Neuron (in vitro differentiated cells): Measurements from ENCODE around the gene MEMO1.
"Not testable (repeated sequence)": the region's sequence is repeated elsewhere in the genome, so short reads cannot be mapped to it uniquely, and the experiment has no call there.

Experiments
- H2AFZ ChIP-seq: one replicate; pipeline ENCODE4 v1.6.1; 2013; ENCODE audit warnings: low read depth, mild to moderate bottlenecking, inconsistent platforms, low read length, moderate library complexity
- H3K27me3 ChIP-seq: one replicate; pipeline ENCODE4 v1.6.1; 2013; ENCODE audit warnings: low read length; ENCODE audit not compliant: insufficient read depth
- H3K36me3 ChIP-seq: one replicate; pipeline ENCODE4 v1.6.1; 2013; ENCODE audit warnings: low read length; ENCODE audit not compliant: insufficient read depth
- H3K4me1 ChIP-seq: one replicate; pipeline ENCODE4 v1.6.1; 2013; ENCODE audit warnings: low read length; ENCODE audit not compliant: insufficient read depth
- H3K4me3 ChIP-seq: 2 replicates; pipeline ENCODE4 v1.5.1; 2013; ENCODE audit warnings: mild to moderate bottlenecking, low read length, moderate library complexity
- H3K9me3 ChIP-seq: one replicate; pipeline ENCODE4 v1.6.1; 2013; ENCODE audit warnings: low read length

The MEMO1 gene

DNA sequence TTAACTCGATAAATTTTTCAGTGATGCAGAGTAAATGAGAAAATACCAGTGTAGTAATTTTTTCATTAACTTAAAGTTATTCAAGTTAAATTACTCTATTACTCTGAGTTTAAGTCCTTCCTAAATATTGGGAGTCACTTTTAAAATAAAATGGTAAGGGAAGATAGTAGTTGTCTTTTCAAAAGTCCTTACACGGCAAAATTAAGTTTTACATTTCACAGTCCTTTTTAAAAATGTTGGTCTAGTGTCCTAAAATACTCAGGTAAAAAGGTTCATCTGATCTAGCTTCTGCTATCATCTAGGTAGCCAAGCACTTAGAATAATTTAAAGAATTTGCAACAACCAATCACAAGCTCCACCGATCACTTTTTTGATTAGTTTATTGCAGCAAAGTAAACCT lies 146.9 kb downstream of the MEMO1 start:
- Histone ChIP-seq H3K27me3 (no peaks in the 10 kb centered on the region), H3K4me3 (no peak overlapping the region), H3K9me3 (no peaks in the 10 kb centered on the region), H2AFZ (no peak overlapping the region), H3K36me3 (peaks cover 3% of the 10 kb centered on the region), H3K4me1 (no peaks in the 10 kb centered on the region)

DNA sequence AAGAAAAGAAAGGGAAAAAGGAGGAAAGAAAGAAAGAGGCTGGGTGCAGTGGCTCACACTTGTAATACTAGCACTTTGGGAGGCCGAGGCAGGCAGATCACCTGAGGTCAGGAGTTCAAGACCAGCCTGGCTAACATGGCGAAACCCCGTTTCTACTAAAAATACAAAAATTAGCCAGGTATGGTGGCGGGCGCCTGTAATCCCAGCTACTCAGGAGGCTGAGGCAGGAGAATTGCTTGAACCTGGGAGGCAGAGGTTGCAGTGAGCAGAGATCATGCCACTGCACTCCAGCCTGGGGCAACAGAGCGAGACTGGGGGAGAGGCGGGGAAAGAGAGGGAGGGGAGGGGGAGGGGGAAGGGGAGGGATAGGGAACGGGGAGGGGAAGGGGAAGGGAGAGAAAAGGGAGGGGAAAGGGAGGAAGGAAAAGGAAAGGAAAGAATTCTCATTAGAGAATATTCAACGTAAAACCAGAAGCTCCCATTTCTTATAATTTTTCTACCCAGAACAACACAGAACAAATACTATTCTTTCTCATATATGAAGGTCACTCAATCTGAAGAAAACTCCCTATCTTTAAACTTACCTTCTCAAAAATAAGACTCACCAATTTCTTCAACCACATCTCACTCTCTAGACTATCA lies 147.7 kb downstream of the MEMO1 start:
- not testable (repeated sequence) for H3K9me3 ChIP-seq, H3K4me1 ChIP-seq, H3K4me3 ChIP-seq, H2AFZ ChIP-seq, H3K36me3 ChIP-seq, H3K27me3 ChIP-seq

DNA sequence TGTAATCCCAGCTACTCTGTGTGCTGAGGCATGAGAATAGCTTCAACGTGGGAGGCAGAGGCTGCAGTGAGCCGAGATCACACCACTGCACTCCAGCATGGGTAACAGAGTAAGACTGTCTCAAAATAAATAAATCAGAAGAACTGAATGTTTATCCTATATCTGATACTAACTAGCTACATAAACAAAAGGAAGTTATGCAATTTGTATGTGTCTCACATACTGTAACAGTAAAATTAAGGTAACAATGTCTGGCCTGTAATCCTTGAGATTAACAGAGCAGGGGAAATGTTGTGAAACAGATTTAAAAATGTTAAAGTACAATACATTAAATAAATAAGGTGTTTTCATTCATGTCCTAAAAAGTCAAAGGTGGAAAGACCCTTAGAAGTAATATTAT lies 150.8 kb downstream of the MEMO1 start:
- no peak overlapping the region for H2AFZ ChIP-seq
- no peaks in the 10 kb centered on the region for H3K9me3 ChIP-seq
- H3K27me3 ChIP-seq = no peaks in the 10 kb centered on the region
- no peaks in the 10 kb centered on the region for H3K4me1 ChIP-seq
- no peak overlapping the region for H3K4me3 ChIP-seq
- H3K36me3 ChIP-seq = peaks cover 3% of the 10 kb centered on the region

DNA sequence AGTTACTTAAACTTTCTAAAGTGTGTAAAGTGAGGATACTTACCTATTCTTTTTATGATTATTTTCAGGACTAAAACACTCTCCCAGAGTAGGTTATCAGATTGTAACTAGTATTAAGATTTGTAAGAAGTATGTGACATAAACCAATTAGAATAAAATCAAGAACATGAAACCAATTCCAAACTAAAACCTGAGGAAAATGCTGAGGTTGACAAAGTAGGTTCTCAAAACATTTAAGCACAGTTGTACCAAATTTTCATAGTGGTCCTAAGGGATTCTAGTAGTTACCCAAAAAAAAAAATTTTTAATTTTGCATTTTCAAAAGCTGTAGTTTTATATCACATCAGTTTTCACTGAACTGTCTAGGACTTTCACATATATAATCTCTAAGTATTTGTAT lies 157.3 kb downstream of the MEMO1 start:
- no peaks in the 10 kb centered on the region for H3K4me1 ChIP-seq
- H3K4me3 ChIP-seq = no peak overlapping the region
- no peaks in the 10 kb centered on the region for H3K9me3 ChIP-seq
- no peaks in the 10 kb centered on the region for H3K36me3 ChIP-seq
- H3K27me3 ChIP-seq = no peaks in the 10 kb centered on the region
- no peak overlapping the region for H2AFZ ChIP-seq

DNA sequence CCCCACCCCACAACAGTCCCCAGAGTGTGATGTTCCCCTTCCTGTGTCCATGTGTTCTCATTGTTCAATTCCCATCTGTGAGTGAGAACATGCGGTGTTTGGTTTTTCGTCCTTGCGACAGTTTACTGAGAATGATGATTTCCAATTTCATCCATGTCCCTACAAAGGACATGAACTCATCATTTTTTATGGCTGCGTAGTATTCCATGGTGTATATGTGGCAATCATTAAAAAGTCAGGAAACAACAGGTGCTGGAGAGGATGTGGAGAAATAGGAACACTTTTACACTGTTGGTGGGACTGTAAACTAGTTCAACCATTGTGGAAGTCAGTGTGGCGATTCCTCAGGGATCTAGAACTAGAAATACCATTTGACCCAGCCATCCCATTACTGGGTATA lies 168.7 kb downstream of the MEMO1 start:
- not testable (repeated sequence) for H3K9me3 ChIP-seq, H3K4me3 ChIP-seq, H3K27me3 ChIP-seq, H2AFZ ChIP-seq, H3K4me1 ChIP-seq, H3K36me3 ChIP-seq

DNA sequence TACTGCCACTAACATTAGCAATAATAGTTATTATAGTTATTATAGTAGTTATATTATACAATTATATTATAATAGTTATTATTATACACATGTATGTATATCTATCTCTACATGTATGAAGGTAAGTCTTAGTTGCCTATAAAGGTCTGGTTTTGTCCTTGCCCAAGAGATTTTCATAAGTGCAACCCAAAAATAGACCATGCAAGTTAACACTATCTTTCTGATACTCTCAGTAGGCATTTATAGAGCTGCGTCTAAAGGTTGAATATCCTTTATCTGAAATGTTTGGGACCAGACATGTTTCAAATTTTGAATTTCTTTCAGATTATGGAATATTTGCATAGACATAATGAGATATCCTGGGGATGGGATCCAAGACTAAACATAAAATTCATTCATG lies 175.4 kb downstream of the MEMO1 start:
- no peaks in the 10 kb centered on the region for H3K9me3 ChIP-seq
- H3K4me1 ChIP-seq = no peaks in the 10 kb centered on the region
- no peaks in the 10 kb centered on the region for H3K27me3 ChIP-seq
- H2AFZ ChIP-seq = no peak overlapping the region
- no peak overlapping the region for H3K4me3 ChIP-seq
- H3K36me3 ChIP-seq = no peaks in the 10 kb centered on the region

DNA sequence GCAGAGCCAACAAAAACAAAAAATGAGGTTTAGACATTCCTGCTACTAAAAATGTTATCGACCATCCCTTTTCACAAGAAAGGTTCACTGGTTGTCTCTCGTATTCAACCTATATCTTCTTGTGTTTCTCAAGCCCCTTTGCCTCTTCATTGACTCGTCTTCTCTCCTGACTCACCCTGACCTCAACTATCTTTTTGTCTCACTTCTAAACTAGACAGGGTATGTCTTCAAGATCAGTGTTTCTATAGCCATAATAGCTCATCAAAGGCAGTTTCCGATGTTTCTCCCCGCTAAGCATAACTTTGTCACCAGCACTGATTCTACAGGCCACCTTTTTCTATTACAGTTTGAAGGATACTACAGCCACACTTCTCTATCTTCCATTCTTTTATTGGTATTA lies 178.4 kb downstream of the MEMO1 start:
- H3K27me3 ChIP-seq = no peaks in the 10 kb centered on the region
- H3K4me1 ChIP-seq = no peaks in the 10 kb centered on the region
- H2AFZ ChIP-seq = no peak overlapping the region
- no peak overlapping the region for H3K4me3 ChIP-seq
- H3K9me3 ChIP-seq = no peaks in the 10 kb centered on the region
- no peaks in the 10 kb centered on the region for H3K36me3 ChIP-seq

DNA sequence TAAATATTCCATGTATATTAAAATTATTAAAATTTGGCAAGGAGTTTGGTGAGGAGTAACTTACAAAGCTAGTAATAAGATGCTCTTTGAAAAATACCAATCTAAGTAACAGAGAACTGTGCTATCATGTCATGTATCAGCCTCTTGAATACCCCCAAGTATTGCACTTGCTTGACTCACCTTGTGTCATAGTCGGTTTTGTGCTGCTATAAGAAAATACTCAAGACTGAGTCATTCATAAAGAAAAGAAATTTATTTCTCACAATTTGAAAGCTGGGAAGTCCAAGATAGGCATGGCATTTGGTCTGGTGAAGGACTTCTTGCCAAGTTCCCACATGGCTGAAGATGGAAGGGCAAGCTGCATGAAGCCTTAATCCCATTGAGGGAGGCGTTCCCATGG lies 179.2 kb downstream of the MEMO1 start:
- Histone ChIP-seq H3K36me3 (no peaks in the 10 kb centered on the region), H3K27me3 (no peaks in the 10 kb centered on the region), H3K9me3 (no peaks in the 10 kb centered on the region)

DNA sequence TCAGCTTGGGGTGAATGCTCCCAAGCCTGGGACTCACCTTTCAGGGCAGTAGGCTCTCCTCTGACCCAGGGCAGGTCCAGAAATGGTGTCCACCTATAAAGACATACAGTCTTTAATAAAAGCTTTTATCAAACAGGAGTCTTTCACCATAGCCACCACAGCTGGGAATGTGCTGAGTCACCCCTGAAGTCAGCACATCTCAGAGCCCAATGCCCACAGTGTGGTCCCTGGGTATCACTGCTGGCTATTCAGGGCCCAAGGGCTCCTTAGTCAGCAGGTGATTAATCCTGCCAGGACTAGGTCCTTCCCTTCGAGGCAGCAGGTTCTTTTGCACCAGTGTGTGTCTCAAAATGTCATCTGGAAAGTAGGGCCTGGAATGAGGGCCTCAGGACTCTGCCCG lies 181.9 kb downstream of the MEMO1 start:
- Histone ChIP-seq H3K9me3 (no peaks in the 10 kb centered on the region), H2AFZ (no peak overlapping the region), H3K27me3 (no peaks in the 10 kb centered on the region), H3K36me3 (no peaks in the 10 kb centered on the region), H3K4me1 (no peaks in the 10 kb centered on the region), H3K4me3 (no peak overlapping the region)

More for the DNA sequence above, 179.2 kb downstream of the MEMO1 start:
- H3K4me3 ChIP-seq = no peak overlapping the region
- H3K4me1 ChIP-seq = no peaks in the 10 kb centered on the region
- H2AFZ ChIP-seq = no peak overlapping the region

DNA sequence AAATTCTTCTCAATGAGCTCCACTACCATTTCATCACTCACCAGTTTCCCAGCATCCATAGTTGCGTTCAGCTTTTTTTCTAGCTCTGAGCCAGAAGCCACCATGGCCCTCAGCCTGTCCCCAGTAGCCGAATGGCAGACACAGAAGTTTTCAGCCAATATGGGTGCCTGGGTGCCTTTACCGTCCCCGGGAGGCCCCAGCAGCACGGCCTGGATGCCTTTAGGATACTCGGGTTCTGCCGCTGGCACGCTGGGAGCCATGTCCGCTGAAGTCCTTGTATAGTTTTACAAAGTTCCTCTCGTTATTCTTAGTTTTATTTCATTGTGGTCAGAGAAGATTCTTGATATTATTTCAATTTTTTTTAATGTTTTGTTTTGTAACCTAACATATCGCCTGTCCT lies 187.2 kb downstream of the MEMO1 start:
- H3K4me3 ChIP-seq = no peak overlapping the region
- H3K9me3 ChIP-seq = peaks cover 12% of the 10 kb centered on the region
- no peaks in the 10 kb centered on the region for H3K27me3 ChIP-seq

DNA sequence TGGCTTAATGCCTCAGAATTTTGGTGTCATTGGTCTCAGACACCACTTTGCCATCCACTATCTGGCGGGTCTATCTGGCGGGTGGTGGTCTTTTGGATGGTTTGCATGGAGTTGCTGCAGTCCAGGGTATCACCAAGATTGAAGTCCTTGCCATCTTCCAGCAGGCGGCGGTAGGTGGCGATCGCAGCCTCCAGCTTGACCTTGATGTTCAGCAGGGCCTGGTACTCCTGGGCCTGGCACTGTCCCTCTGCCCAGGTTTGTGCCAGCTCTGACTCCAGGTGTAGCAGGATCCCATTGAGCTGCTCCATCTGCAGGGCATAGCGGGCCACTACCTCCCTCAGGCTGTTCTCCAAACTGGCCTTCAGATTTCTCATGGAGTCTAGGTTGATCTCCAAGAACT lies 188.2 kb downstream of the MEMO1 start:
- Histone ChIP-seq H3K36me3 (no peaks in the 10 kb centered on the region), H3K4me3 (no peak overlapping the region), H2AFZ (no peak overlapping the region), H3K9me3 (peaks cover 12% of the 10 kb centered on the region), H3K4me1 (no peaks in the 10 kb centered on the region), H3K27me3 (no peaks in the 10 kb centered on the region)

More for the DNA sequence above, 187.2 kb downstream of the MEMO1 start:
- Histone ChIP-seq H3K36me3 (no peaks in the 10 kb centered on the region), H2AFZ (no peak overlapping the region), H3K4me1 (no peaks in the 10 kb centered on the region)
